Measurements from ENCODE around the gene GNAZ.

DNA sequence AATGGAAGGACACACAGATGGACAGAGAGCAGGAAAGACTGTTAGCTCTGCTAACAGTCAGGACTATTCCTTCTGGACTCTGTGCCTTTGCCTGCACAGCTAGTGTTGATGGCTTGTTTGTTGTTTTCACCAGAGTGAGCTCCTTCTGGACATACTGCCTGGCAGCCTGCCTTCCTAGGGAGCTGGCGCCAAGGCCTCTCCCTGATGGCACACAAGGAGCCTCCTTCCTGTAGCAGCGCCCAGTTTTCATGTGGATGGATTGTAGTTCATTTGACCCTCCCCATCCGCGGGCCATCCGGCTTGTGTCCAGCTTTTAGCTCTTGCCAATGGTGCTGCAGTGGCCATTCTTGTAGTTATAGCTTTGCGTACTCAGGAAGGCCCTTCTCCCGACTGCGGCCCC is 93.3 kb downstream of the GNAZ start:
- no peak for TF ChIP-seq POLR2A (IDR thresholded peaks at IDR 0.05)
- TF ChIP-seq, protein P1, sequence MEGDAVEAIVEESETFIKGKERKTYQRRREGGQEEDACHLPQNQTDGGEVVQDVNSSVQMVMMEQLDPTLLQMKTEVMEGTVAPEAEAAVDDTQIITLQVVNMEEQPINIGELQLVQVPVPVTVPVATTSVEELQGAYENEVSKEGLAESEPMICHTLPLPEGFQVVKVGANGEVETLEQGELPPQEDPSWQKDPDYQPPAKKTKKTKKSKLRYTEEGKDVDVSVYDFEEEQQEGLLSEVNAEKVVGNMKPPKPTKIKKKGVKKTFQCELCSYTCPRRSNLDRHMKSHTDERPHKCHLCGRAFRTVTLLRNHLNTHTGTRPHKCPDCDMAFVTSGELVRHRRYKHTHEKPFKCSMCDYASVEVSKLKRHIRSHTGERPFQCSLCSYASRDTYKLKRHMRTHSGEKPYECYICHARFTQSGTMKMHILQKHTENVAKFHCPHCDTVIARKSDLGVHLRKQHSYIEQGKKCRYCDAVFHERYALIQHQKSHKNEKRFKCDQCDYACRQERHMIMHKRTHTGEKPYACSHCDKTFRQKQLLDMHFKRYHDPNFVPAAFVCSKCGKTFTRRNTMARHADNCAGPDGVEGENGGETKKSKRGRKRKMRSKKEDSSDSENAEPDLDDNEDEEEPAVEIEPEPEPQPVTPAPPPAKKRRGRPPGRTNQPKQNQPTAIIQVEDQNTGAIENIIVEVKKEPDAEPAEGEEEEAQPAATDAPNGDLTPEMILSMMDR (IDR thresholded peaks at IDR 0.05), result no peak

Data from testis (tissue), 2 donors.